ENCODE results near the gene MAP4K5. TPM values are rescaled to one million over a fixed set of nuclear protein-coding genes. Genes with fewer than 3 reads are reported as not detected.
"Not testable (repeated sequence)": the region's sequence is repeated elsewhere in the genome, so short reads cannot be mapped to it uniquely, and the experiment has no call there.

Gene MAP4K5
- total and polyA plus RNA-seq, 9 donors = 32.4 to 202 (median 63.8) TPM

GRCh38 chr14:50542941-50543418, 10.6 kb upstream of the MAP4K5 start:
- TF ChIP-seq CTCF (IDR thresholded peaks at IDR 0.05) (peak in 1 of 3 donors; percentile 16), POLR2A (IDR thresholded peaks at IDR 0.05) (no peak), EP300 (IDR thresholded peaks at IDR 0.05) (no peak)
- no peaks in the 10 kb centered on the region for H3K27me3 ChIP-seq
- H3K36me3 ChIP-seq = no peaks in the 10 kb centered on the region
- WGBS, 3 donors = 9 to 17% (median 12%) methylated on average over 2 of the region's 2 CpGs
- DNase-seq = no peak
- no peak overlapping the region for H3K27ac ChIP-seq
- intact Hi-C loops (cut with DNase I) = loop anchor here in 1 of 4 donors (5.0 kb wide), 1 partner anchor 239 kb away; no protein-coding TSS in a partner anchor
- H3K4me3 ChIP-seq = no peak overlapping the region
- no peaks in the 10 kb centered on the region for H3K9me3 ChIP-seq
- no peaks in the 10 kb centered on the region for H3K4me1 ChIP-seq (ENCODE audit: insufficient read depth)

- no peaks in the 10 kb centered on the region for H3K36me3 ChIP-seq
- 83 to 85% (median 85%) methylated on average over 1 of the region's 1 CpG for WGBS, 3 donors
- intact Hi-C loops (cut with DNase I) = loop anchor here in 1 of 4 donors (5.0 kb wide), 1 partner anchor 241 kb away; no protein-coding TSS in a partner anchor
- TF ChIP-seq CTCF (IDR thresholded peaks at IDR 0.05) (no peak), EP300 (IDR thresholded peaks at IDR 0.05) (no peak), POLR2A (IDR thresholded peaks at IDR 0.05) (no peak)
- no peaks in the 10 kb centered on the region for H3K27me3 ChIP-seq
- no peaks in the 10 kb centered on the region for H3K4me1 ChIP-seq (ENCODE audit: insufficient read depth)
- DNase-seq = no peak
- H3K4me3 ChIP-seq = no peak overlapping the region
- no peak overlapping the region for H3K27ac ChIP-seq
- no peaks in the 10 kb centered on the region for H3K9me3 ChIP-seq
Measured at GRCh38 chr14:50541159-50541567, 8.8 kb upstream of the MAP4K5 start.

DNA sequence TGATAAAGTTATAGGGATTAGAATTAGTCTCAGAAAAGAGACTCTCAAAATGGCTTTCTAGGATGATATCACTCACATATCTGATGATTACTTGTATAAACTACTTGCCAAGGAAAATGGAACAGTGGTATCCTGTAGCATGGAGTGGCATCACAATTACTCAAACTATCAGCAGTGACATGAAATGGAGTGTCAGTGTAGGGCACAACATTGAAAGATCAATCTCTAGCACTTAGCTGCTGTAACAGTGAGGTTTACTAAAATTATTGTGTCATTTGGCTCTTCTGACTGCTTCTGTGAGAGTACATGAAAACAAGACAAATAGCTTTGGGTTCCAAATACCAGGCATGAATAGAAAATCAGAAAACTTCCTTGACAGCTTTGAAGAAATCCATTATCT, 6.7 kb upstream of the MAP4K5 start:
- no peak overlapping the region for H3K27ac ChIP-seq
- no peak overlapping the region for H3K4me3 ChIP-seq
- H3K36me3 ChIP-seq = no peaks in the 10 kb centered on the region
- TF ChIP-seq POLR2A (IDR thresholded peaks at IDR 0.05) = no peak
- TF ChIP-seq EP300 (IDR thresholded peaks at IDR 0.05) = no peak
- no peak for TF ChIP-seq CTCF (IDR thresholded peaks at IDR 0.05)
- intact Hi-C loops (cut with DNase I) = loop anchor here in 1 of 4 donors (10.0 kb wide), 1 partner anchor 144 kb away; the partner anchor contains the start of gene CDKL1
- H3K9me3 ChIP-seq = no peaks in the 10 kb centered on the region
- H3K27me3 ChIP-seq = no peaks in the 10 kb centered on the region
- no peaks in the 10 kb centered on the region for H3K4me1 ChIP-seq (ENCODE audit: insufficient read depth)
- no peak for DNase-seq

DNA sequence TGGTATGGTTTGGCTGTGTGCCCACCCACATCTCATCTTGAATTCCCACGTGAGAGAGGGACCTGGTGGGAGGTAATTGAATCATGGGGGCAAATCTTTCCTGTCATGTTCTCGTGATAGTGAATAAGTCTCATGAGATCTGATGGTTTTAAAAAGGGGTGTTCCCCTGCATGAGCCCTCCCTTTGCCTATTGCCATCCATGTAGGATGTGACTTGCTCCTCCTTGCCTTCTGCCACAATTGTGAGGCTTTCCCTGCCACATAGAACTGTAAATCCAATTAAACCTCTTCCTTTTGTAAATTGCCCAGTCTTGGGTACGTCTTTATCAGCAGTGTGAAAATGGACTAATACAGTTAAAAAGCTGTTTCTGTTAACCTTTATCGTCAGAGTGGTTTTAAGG, 5.7 kb upstream of the MAP4K5 start:
- not testable (repeated sequence) for H3K4me3 ChIP-seq; DNase-seq; H3K36me3 ChIP-seq; H3K9me3 ChIP-seq; H3K27me3 ChIP-seq; H3K4me1 ChIP-seq (ENCODE audit: insufficient read depth); H3K27ac ChIP-seq
- intact Hi-C loops (cut with DNase I) = loop anchor here in 1 of 4 donors (10.0 kb wide), 1 partner anchor 143 kb away; the partner anchor contains the start of gene CDKL1
- 56 to 67% (median 63%) methylated on average over 4 of the region's 4 CpGs for WGBS, 3 donors

- Histone ChIP-seq H3K36me3 (no peaks in the 10 kb centered on the region), H3K4me3 (no peak overlapping the region), H3K4me1 (ENCODE audit: insufficient read depth) (peaks cover 5% of the 10 kb centered on the region), H3K27ac (no peak overlapping the region), H3K27me3 (no peaks in the 10 kb centered on the region), H3K9me3 (no peaks in the 10 kb centered on the region)
- TF ChIP-seq POLR2A (IDR thresholded peaks at IDR 0.05) = no peak
- 49 to 62% (median 56%) methylated on average over 1 of the region's 1 CpG for whole genome bisulfite sequencing, 3 donors
- DNase-seq = no peak
- intact Hi-C loops (cut with DNase I) = loop anchor here in 1 of 4 donors (5.0 to 10.0 kb wide), 2 partner anchors 140 to 193 kb away; partner anchors contain the start of gene CDKL1
Measured at GRCh38 chr14:50534997-50535396, 2.6 kb upstream of the MAP4K5 start.

Data from ovary (tissue), 9 donors.